Loucy (cell line): ENCODE results near the gene C1orf53.

ENCODE experiments used
- EZH2phosphoT487 ChIP-seq: fragments of 200-600 bp; IDR thresholded peaks from 2 replicates; pipeline ENCODE4 v1.6.1; 2018; ENCODE audit warnings: antibody characterized with exemption, mild to moderate bottlenecking, moderate library complexity, borderline replicate concordance
- TF ChIP-seq, protein P1 (sequence below): fragments of 200-600 bp; sonication (generic); conservative IDR thresholded peaks from 2 replicates; pipeline ENCODE4 v1.5.1; 2014; ENCODE audit warnings: mild to moderate bottlenecking, antibody characterized with exemption, low read length

DNA sequence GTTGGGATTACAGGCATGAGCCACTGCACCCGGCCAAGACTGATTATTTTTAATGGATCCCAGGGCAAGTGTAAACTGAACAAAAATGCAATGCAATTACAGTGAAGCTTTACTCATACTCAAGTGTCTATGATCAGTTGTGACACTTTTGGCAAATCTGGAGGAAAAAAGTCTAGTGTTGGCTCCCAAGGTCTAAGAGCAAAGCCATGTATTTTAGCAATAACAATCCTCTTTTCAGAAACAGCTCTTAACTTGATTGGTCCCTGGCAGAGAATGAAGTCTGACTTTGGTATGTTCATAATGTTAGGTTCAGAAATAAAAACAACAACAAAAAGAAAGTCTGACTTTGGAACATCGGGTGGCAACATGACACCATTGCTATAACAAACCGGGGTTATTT lies 40.2 kb upstream of the C1orf53 start:
- TF ChIP-seq, protein P1, sequence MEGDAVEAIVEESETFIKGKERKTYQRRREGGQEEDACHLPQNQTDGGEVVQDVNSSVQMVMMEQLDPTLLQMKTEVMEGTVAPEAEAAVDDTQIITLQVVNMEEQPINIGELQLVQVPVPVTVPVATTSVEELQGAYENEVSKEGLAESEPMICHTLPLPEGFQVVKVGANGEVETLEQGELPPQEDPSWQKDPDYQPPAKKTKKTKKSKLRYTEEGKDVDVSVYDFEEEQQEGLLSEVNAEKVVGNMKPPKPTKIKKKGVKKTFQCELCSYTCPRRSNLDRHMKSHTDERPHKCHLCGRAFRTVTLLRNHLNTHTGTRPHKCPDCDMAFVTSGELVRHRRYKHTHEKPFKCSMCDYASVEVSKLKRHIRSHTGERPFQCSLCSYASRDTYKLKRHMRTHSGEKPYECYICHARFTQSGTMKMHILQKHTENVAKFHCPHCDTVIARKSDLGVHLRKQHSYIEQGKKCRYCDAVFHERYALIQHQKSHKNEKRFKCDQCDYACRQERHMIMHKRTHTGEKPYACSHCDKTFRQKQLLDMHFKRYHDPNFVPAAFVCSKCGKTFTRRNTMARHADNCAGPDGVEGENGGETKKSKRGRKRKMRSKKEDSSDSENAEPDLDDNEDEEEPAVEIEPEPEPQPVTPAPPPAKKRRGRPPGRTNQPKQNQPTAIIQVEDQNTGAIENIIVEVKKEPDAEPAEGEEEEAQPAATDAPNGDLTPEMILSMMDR = no peak
- TF ChIP-seq EZH2phosphoT487 = no peak
